ENCODE results near the gene DLG4. TPM values are rescaled to one million over a fixed set of nuclear protein-coding genes. Genes with fewer than 3 reads are reported as not detected.

DLG4 gene
- total RNA-seq, 1 donor from 2014 or later: 14.0 TPM

- H3K4me3 Mint-ChIP-seq: peak within 1 kb of the TSS; percentile 85
- intact Hi-C loops (cut with micrococcal nuclease): loop anchor here (2.0 kb wide), 1 partner anchor 73 kb away; the partner anchor contains the start of gene GPS2
- peak within 1 kb of the TSS; percentile 91 for H3K27ac Mint-ChIP-seq
- H3K36me3 Mint-ChIP-seq (ENCODE audit: low read depth): peaks cover 48% of the 10 kb centered on the region
- H3K4me1 Mint-ChIP-seq: peaks cover 45% of the 10 kb centered on the region
- no peaks in the 10 kb centered on the region for H3K27me3 Mint-ChIP-seq
- DNase-seq: peak; percentile 97
- H3K9me3 Mint-ChIP-seq: no peaks in the 10 kb centered on the region
Observed at GRCh38 chr17:7241783-7242716, 22.4 kb upstream of the DLG4 start, which contains the start of gene GABARAP. TSS of gene GABARAP (minus strand) at chr17:7242449. CDS start at chr17:7242330, 119 bp downstream.

DNA sequence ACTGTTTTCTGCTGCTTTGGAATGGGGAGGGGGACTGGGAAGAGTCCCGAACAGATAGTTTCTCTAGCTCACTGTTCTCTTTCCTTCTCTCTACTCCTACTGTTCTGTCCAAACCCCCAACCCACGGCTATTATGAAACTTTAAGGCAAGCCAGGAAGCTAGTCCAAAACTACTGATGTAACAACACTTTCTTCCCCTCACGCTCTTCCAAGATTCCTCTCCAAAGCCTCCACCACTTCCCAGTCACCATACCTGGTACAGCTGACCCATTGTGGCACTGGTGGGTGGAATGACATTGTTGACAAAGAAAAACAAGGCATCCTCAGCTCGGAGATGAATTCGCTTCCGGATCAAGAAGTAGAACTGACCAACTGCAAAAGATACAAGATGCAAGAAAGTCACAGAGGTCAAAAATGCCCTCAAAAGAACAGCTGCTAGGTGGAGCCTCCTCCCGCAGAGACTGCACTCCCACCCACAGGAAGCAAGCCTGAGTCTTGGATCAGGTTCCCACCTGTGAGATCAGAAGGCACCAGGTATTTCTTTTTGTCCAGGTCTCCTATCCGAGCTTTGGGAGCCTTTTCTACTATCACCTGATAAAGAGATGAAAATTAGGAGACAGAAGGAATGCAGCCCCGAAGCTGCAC lies 21.6 kb upstream of the DLG4 start:
- Mint-ChIP-seq H3K9me3 (no peaks in the 10 kb centered on the region), H3K4me3 (peak overlapping the region; percentile 85), H3K4me1 (peaks cover 43% of the 10 kb centered on the region), H3K27me3 (no peaks in the 10 kb centered on the region), H3K36me3 (ENCODE audit: low read depth) (peaks cover 47% of the 10 kb centered on the region), H3K27ac (peak overlapping the region; percentile 91)
- no peak for DNase-seq
- intact Hi-C loops (cut with micrococcal nuclease): no loop called here

- Mint-ChIP-seq H3K4me3 (peak overlapping the region; percentile 99), H3K4me1 (peaks cover 50% of the 10 kb centered on the region), H3K27ac (peak overlapping the region; percentile 95), H3K36me3 (ENCODE audit: low read depth) (peaks cover 50% of the 10 kb centered on the region), H3K27me3 (no peaks in the 10 kb centered on the region), H3K9me3 (no peaks in the 10 kb centered on the region)
- no peak for DNase-seq
- intact Hi-C loops (cut with micrococcal nuclease): no loop called here
Observed at GRCh38 chr17:7240375-7240774, 20.7 kb upstream of the DLG4 start.

- Mint-ChIP-seq H3K36me3 (ENCODE audit: low read depth) (peaks cover 54% of the 10 kb centered on the region), H3K9me3 (no peaks in the 10 kb centered on the region), H3K27ac (peak within 1 kb of the TSS; percentile 95), H3K4me3 (peak within 1 kb of the TSS; percentile 99), H3K27me3 (peaks cover 2% of the 10 kb centered on the region), H3K4me1 (peaks cover 59% of the 10 kb centered on the region)
- DNase-seq: peak; percentile 99
- intact Hi-C loops (cut with micrococcal nuclease): loop anchor here (1.0 to 10.0 kb wide), 5 partner anchors 13 to 915 kb away; partner anchors contain the start of genes EIF5A, ELP5 and PER1
Observed at GRCh38 chr17:7239091-7240027, 19.7 kb upstream of the DLG4 start, which contains the start of gene PHF23. TSS of gene PHF23 (minus strand) at chr17:7239457. CDS start at chr17:7239279, 178 bp downstream.

DNA sequence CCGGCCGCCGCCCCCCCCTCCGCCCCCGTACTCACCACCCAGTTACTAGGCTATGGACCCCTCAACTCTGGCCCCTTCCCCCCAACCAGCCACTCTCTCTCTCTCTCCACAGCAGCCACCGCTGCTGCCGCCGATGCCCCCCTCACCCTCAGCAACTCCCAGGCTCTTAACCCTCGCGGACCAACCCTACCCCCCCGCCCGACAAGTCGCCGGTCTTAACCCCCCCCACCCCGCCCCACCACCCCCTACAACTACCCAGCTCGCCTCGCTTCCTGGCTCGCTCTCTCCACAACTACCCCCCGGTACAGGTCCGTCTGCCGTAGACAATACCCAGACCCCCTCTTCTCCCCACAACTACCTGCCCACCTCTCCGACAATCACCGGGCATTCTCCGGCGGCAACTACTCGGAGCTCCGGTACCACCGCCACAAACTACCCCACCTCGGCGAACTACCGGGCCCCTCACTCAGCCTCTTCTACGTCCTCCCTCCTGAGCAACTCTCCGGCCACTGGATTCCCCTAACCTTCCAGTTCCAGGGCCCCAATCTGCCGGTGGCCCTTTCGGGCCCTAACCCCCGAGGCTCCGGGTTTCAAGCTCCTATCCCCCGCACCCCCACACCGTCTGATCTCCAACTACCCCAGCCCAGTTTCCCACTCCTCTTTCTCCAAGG lies 18.9 kb upstream of the DLG4 start:
- peaks cover 62% of the 10 kb centered on the region for H3K4me1 Mint-ChIP-seq
- H3K27me3 Mint-ChIP-seq: peaks cover 2% of the 10 kb centered on the region
- intact Hi-C loops (cut with micrococcal nuclease): loop anchor here (1.0 to 10.0 kb wide), 5 partner anchors 14 to 916 kb away; partner anchors contain the start of genes EIF5A, ELP5 and PER1
- H3K36me3 Mint-ChIP-seq (ENCODE audit: low read depth): peaks cover 53% of the 10 kb centered on the region
- peak overlapping the region; percentile 99 for H3K4me3 Mint-ChIP-seq
- DNase-seq: peak; percentile 76
- peak overlapping the region; percentile 95 for H3K27ac Mint-ChIP-seq
- H3K9me3 Mint-ChIP-seq: no peaks in the 10 kb centered on the region

DNA sequence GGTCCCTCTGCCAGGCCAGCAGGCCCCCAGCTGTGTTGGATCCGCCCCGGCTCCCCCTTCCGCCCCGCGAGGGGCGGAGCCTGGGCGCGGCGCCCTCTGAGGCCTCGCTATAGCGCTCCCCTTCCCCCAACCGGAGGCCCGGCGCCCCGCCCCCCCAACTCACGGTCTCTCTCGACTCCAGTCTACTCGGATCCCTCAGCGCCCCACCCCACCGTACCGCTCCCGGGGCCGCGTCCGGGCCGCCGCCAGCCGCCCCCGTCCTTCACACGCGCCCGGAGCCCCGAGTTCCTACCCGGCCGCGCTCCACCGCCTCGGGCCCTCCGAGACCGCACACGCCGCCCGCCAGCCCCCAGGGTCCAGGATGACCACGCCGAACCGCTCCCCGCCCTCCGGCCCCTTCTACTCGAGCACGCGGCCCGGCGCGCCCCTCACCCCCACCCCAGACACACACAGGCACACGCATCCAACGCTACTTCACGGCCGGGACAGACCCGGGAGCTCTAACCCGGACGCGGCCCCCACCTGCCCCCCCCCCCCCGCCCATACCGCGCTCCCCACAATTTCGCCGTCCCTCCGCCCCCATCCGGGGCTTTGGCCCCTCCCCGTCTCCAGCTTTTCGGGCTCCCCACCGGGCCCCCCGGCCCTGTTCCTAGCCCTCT lies 18.3 kb upstream of the DLG4 start:
- no peaks in the 10 kb centered on the region for H3K9me3 Mint-ChIP-seq
- DNase-seq: peak; percentile 94
- intact Hi-C loops (cut with micrococcal nuclease): loop anchor here (10.0 kb wide), 2 partner anchors 607 to 917 kb away; partner anchors contain the start of gene PER1
- H3K27me3 Mint-ChIP-seq: peaks cover 2% of the 10 kb centered on the region
- peak overlapping the region; percentile 95 for H3K27ac Mint-ChIP-seq
- peaks cover 63% of the 10 kb centered on the region for H3K4me1 Mint-ChIP-seq
- peak overlapping the region; percentile 99 for H3K4me3 Mint-ChIP-seq
- peaks cover 49% of the 10 kb centered on the region for H3K36me3 Mint-ChIP-seq (ENCODE audit: low read depth)

GRCh38 chr17:7237266-7237760 lies 17.7 kb upstream of the DLG4 start:
- no peak for DNase-seq
- Mint-ChIP-seq H3K27me3 (peaks cover 2% of the 10 kb centered on the region), H3K36me3 (ENCODE audit: low read depth) (peaks cover 49% of the 10 kb centered on the region), H3K27ac (peak overlapping the region; percentile 95), H3K4me3 (peak overlapping the region; percentile 99), H3K9me3 (no peaks in the 10 kb centered on the region), H3K4me1 (peaks cover 64% of the 10 kb centered on the region)
- intact Hi-C loops (cut with micrococcal nuclease): loop anchor here (10.0 kb wide), 2 partner anchors 607 to 917 kb away; partner anchors contain the start of gene PER1

DNA sequence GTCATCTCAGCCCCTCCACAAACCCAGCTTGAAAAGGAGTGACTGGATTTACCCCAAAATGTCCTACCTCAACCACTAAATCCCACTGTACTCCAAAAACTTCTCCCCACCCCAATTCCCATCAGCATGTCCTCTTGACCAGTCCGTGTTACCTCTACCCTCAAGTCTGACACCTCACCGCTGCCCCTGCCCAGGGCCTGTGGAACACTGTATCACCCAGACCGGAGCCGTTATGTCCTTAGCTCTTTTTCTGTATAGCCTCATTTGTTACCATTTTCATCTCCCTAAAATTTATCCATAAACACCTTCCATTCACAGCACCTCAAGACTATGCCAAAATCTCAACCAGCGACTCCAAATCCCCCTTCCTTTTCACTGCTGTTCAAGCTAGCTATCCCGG lies 17.2 kb upstream of the DLG4 start:
- intact Hi-C loops (cut with micrococcal nuclease): loop anchor here (10.0 kb wide), 2 partner anchors 608 to 918 kb away; partner anchors contain the start of gene PER1
- peak overlapping the region; percentile 99 for H3K4me3 Mint-ChIP-seq

GRCh38 chr17:7235693-7236665 lies 16.3 kb upstream of the DLG4 start:
- DNase-seq: peak; percentile 67
- Mint-ChIP-seq H3K4me1 (peaks cover 57% of the 10 kb centered on the region), H3K36me3 (ENCODE audit: low read depth) (peaks cover 49% of the 10 kb centered on the region), H3K9me3 (no peaks in the 10 kb centered on the region), H3K27ac (peak overlapping the region; percentile 94), H3K4me3 (peak overlapping the region; percentile 37), H3K27me3 (peaks cover 2% of the 10 kb centered on the region)
- intact Hi-C loops (cut with micrococcal nuclease): loop anchor here (10.0 kb wide), 2 partner anchors 609 to 919 kb away; partner anchors contain the start of gene PER1

More for the DNA sequence above, 17.2 kb upstream of the DLG4 start:
- H3K27me3 Mint-ChIP-seq: peaks cover 2% of the 10 kb centered on the region
- peaks cover 65% of the 10 kb centered on the region for H3K4me1 Mint-ChIP-seq
- peak overlapping the region; percentile 95 for H3K27ac Mint-ChIP-seq
- peaks cover 52% of the 10 kb centered on the region for H3K36me3 Mint-ChIP-seq (ENCODE audit: low read depth)
- no peak for DNase-seq
- no peaks in the 10 kb centered on the region for H3K9me3 Mint-ChIP-seq

GRCh38 chr17:7234083-7234951 lies 14.7 kb upstream of the DLG4 start, which contains the start of gene DVL2:
TSS of gene DVL2 (minus strand) at chr17:7234517. CDS start at chr17:7234262, 255 bp downstream.
- peak within 1 kb of the TSS; percentile 99 for H3K4me3 Mint-ChIP-seq
- peaks cover 2% of the 10 kb centered on the region for H3K27me3 Mint-ChIP-seq
- peaks cover 51% of the 10 kb centered on the region for H3K36me3 Mint-ChIP-seq (ENCODE audit: low read depth)
- peaks cover 47% of the 10 kb centered on the region for H3K4me1 Mint-ChIP-seq
- DNase-seq: peak; percentile 98
- peak within 1 kb of the TSS; percentile 94 for H3K27ac Mint-ChIP-seq
- H3K9me3 Mint-ChIP-seq: no peaks in the 10 kb centered on the region
- intact Hi-C loops (cut with micrococcal nuclease): loop anchor here (1.0 to 10.0 kb wide), 4 partner anchors 15 to 920 kb away; partner anchors contain the start of genes ACADVL, DLG4 and PER1

All from activated CD4-positive, alpha-beta T cell treated with anti-CD3 and anti-CD28 coated beads, Interleukin-2, amount 10 ng/mL, durations not matched to agents 24 days and 14 days (primary cell).